Activated naive CD8-positive, alpha-beta T cell treated with anti-CD3 and anti-CD28 coated beads, Interleukin-2, amount 10 ng/mL, durations not matched to agents 7 days and 5 days (primary cell): ENCODE measurements around the gene ANKRD60. TPM values are rescaled to one million over a fixed set of nuclear protein-coding genes. Genes with fewer than 3 reads are reported as not detected.

Experiments used
- ATAC-seq: fragments of 150-1000 bp; cut with Tn5 transposase; one replicate; pipeline ENCODE4 v1.10.0; 2021; ENCODE audit warnings: low read depth, moderate library complexity
- POLR2A ChIA-PET: fragments of 350-600 bp; sonication (Branson Sonifier 250); formaldehyde crosslinking; loops from one replicate; lab custom pipeline; 2021; ENCODE audit warnings: antibody characterized with exemption; lab: Charles Lee
- DNase-seq: peaks from one replicate; pipeline ENCODE4 v3.0.0; 2021
- H3K27ac Mint-ChIP-seq: one replicate; pipeline ENCODE4 v1.8.0; 2022; ENCODE audit warnings: mild to moderate bottlenecking, mixed read lengths
- H3K27me3 Mint-ChIP-seq: one replicate; pipeline ENCODE4 v1.8.0; 2022; ENCODE audit warnings: mild to moderate bottlenecking, moderate library complexity, mixed read lengths
- H3K36me3 Mint-ChIP-seq: one replicate; pipeline ENCODE4 v1.8.0; 2021; ENCODE audit warnings: mild to moderate bottlenecking, mixed read lengths
- H3K4me1 Mint-ChIP-seq: one replicate; pipeline ENCODE4 v1.8.0; 2021; ENCODE audit warnings: mixed read lengths
- H3K4me3 Mint-ChIP-seq: one replicate; pipeline ENCODE4 v1.8.0; 2022; ENCODE audit warnings: mild to moderate bottlenecking, moderate library complexity, mixed read lengths
- H3K9me3 Mint-ChIP-seq: one replicate; pipeline ENCODE4 v1.8.0; 2021; ENCODE audit warnings: mixed read lengths
- total RNA-seq, 2 experiments: library from RNA; stranded (reverse); gene quantifications; one replicate each; pipeline ENCODE4 v1.2.3, GENCODE V29; 2021

Gene ANKRD60
- total RNA-seq, 2 experiments from 2014 or later: not detected

GRCh38 chr20:58205850-58206249 is 22.6 kb downstream of the ANKRD60 start:
- ATAC-seq (no peak), DNase-seq (no peak)
- no peak overlapping the region for H3K27ac Mint-ChIP-seq
- no peaks in the 10 kb centered on the region for H3K9me3 Mint-ChIP-seq
- H3K4me1 Mint-ChIP-seq: no peaks in the 10 kb centered on the region
- POLR2A ChIA-PET: no interaction called here
- peaks cover 4% of the 10 kb centered on the region for H3K27me3 Mint-ChIP-seq
- H3K4me3 Mint-ChIP-seq: no peak overlapping the region
- no peaks in the 10 kb centered on the region for H3K36me3 Mint-ChIP-seq

DNA sequence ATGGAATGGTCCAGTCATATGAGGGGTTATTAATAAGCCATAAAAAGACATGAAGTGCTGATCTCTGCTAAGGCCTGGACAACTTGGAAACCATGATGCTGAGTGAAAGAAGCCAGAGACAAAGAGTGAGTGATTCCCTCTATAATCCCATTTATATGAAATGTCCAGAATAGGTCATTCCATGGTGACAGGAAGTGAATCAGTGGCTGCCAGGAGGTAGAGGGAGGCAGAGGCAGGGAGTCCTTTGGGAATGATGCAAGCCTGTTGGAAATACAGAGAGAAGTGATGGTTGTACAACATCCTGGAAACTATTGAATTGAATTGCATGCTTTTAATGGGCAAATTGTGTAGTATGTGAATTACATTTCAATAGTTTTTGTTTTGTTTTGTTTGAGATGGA is 26.4 kb downstream of the ANKRD60 start:
- no peak for DNase-seq
- POLR2A ChIA-PET: no interaction called here
- H3K4me3 Mint-ChIP-seq: no peak overlapping the region
- no peaks in the 10 kb centered on the region for H3K36me3 Mint-ChIP-seq
- H3K4me1 Mint-ChIP-seq: no peaks in the 10 kb centered on the region
- H3K9me3 Mint-ChIP-seq: peaks cover 1% of the 10 kb centered on the region
- H3K27me3 Mint-ChIP-seq: peaks cover 2% of the 10 kb centered on the region
- H3K27ac Mint-ChIP-seq: no peak overlapping the region
- ATAC-seq: no peak

GRCh38 chr20:58201616-58202015 is 26.8 kb downstream of the ANKRD60 start:
- POLR2A ChIA-PET: no interaction called here
- peaks cover 3% of the 10 kb centered on the region for H3K9me3 Mint-ChIP-seq
- DNase-seq (no peak), ATAC-seq (no peak)
- H3K4me1 Mint-ChIP-seq: no peaks in the 10 kb centered on the region
- H3K4me3 Mint-ChIP-seq: no peak overlapping the region
- no peaks in the 10 kb centered on the region for H3K36me3 Mint-ChIP-seq
- peaks cover 2% of the 10 kb centered on the region for H3K27me3 Mint-ChIP-seq
- no peak overlapping the region for H3K27ac Mint-ChIP-seq

GRCh38 chr20:58199469-58199868 is 29.0 kb downstream of the ANKRD60 start:
- ATAC-seq (no peak), DNase-seq (no peak)
- Mint-ChIP-seq H3K9me3 (peaks cover 6% of the 10 kb centered on the region), H3K4me1 (no peaks in the 10 kb centered on the region), H3K4me3 (no peak overlapping the region), H3K36me3 (no peaks in the 10 kb centered on the region), H3K27ac (no peak overlapping the region), H3K27me3 (peaks cover 5% of the 10 kb centered on the region)
- POLR2A ChIA-PET: no interaction called here

GRCh38 chr20:58198901-58199355 is 29.5 kb downstream of the ANKRD60 start:
- H3K36me3 Mint-ChIP-seq: no peaks in the 10 kb centered on the region
- no peaks in the 10 kb centered on the region for H3K4me1 Mint-ChIP-seq
- no peak overlapping the region for H3K27ac Mint-ChIP-seq
- H3K27me3 Mint-ChIP-seq: peaks cover 5% of the 10 kb centered on the region
- H3K9me3 Mint-ChIP-seq: peaks cover 6% of the 10 kb centered on the region
- H3K4me3 Mint-ChIP-seq: no peak overlapping the region
- ATAC-seq (no peak), DNase-seq (no peak)
- POLR2A ChIA-PET: no interaction called here

DNA sequence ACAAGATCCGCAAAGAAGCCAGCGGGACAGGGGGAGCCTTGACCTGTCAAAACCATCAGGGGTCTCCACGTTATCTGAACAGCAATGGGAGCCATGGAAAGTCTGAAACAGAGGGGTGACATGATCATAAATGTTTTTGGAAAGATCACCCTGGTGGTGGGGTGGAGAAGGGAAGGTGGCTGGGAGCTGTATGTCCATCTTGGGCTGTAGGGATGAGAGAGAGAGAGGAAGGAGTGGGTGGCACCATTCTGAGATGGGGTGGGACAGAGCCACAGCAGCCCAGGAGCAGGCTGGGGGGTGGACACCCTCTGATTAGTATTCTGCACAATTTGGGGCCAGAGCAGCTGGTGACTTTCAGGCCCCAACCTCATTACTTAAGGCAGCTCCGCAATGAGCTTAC is 30.1 kb downstream of the ANKRD60 start:
- Mint-ChIP-seq H3K4me3 (no peak overlapping the region), H3K27ac (no peak overlapping the region), H3K27me3 (peaks cover 5% of the 10 kb centered on the region), H3K36me3 (no peaks in the 10 kb centered on the region), H3K9me3 (peaks cover 6% of the 10 kb centered on the region), H3K4me1 (no peaks in the 10 kb centered on the region)
- DNase-seq (no peak), ATAC-seq (no peak)
- POLR2A ChIA-PET: no interaction called here

- POLR2A ChIA-PET: no interaction called here
- Mint-ChIP-seq H3K4me3 (no peak overlapping the region), H3K27ac (no peak overlapping the region), H3K9me3 (peaks cover 6% of the 10 kb centered on the region), H3K36me3 (no peaks in the 10 kb centered on the region), H3K4me1 (no peaks in the 10 kb centered on the region), H3K27me3 (peaks cover 3% of the 10 kb centered on the region)
- ATAC-seq (no peak), DNase-seq (no peak)
These were observed 31.3 kb downstream of the ANKRD60 start for GRCh38 chr20:58197185-58197469.

DNA sequence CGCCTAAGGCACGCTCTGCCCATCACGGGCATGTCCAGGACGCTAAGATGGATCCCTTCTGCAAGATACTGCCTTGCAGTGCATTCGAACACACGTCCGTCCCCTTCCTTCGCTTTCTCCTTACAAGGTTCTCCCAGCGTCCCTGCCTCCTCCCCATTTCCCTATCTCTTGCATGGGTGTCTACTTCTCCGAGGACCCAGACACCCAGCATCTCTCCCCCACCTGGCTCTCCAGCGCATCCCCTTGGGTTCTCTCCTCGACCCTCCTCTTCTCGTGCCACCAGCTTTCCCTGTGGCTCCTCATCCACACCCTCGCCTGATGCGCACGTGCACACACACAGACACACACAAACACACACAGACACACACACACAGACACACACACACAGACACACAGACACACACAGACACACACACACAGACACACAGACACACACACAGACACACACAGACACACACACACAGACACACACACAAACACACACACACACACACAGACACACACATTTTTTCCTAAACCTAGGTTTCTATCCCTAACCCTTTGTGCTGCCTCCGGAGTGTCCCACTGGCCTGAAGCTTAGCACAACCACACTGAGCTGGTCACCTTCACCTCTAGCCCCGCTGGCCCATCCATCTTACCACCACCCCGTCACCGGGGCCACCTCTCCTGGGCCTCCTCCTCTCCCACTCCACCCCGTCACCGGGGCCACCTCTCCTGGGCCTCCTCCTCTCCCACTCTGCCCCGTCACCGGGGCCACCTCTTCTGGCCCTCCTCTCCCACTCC is 31.9 kb downstream of the ANKRD60 start:
- POLR2A ChIA-PET: no interaction called here
- Mint-ChIP-seq H3K27me3 (peaks cover 3% of the 10 kb centered on the region), H3K9me3 (peaks cover 6% of the 10 kb centered on the region), H3K36me3 (no peaks in the 10 kb centered on the region), H3K4me3 (no peak overlapping the region), H3K27ac (no peak overlapping the region), H3K4me1 (no peaks in the 10 kb centered on the region)
- no peak for ATAC-seq
- DNase-seq: no peak

DNA sequence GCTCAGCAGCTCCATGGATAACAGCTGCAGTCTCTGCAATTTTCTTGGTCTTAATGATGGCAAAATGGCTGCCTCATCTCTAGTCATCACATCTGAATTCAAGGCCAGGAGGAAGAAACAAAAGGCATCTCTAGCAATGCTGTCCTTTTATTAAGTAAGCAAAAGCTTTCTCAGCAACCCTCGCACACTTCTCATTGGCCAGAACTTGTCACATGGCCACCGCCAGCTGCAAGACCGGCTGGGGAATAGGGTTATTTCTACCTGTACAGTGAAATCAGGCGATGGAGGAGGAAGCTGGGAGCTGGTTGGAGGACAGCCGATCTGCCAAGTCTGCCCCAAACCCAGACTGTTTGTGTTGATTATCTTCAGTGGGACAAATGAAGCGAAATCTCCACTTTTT is 33.4 kb downstream of the ANKRD60 start:
- POLR2A ChIA-PET: no interaction called here
- Mint-ChIP-seq H3K9me3 (peaks cover 6% of the 10 kb centered on the region), H3K4me3 (no peak overlapping the region)

GRCh38 chr20:58194175-58194791 is 34.2 kb downstream of the ANKRD60 start:
- H3K36me3 Mint-ChIP-seq: no peaks in the 10 kb centered on the region
- POLR2A ChIA-PET: no interaction called here
- DNase-seq: no peak
- H3K4me1 Mint-ChIP-seq: no peaks in the 10 kb centered on the region
- H3K9me3 Mint-ChIP-seq: peaks cover 6% of the 10 kb centered on the region
- no peak for ATAC-seq
- no peak overlapping the region for H3K4me3 Mint-ChIP-seq
- H3K27ac Mint-ChIP-seq: no peak overlapping the region
- H3K27me3 Mint-ChIP-seq: peaks cover 8% of the 10 kb centered on the region

More for the DNA sequence above, 33.4 kb downstream of the ANKRD60 start:
- H3K36me3 Mint-ChIP-seq: no peaks in the 10 kb centered on the region
- DNase-seq (no peak), ATAC-seq (no peak)
- H3K4me1 Mint-ChIP-seq: no peaks in the 10 kb centered on the region
- H3K27ac Mint-ChIP-seq: no peak overlapping the region
- H3K27me3 Mint-ChIP-seq: peaks cover 6% of the 10 kb centered on the region

GRCh38 chr20:58192567-58192966 is 35.9 kb downstream of the ANKRD60 start:
- Mint-ChIP-seq H3K4me1 (no peaks in the 10 kb centered on the region), H3K9me3 (peaks cover 6% of the 10 kb centered on the region), H3K27me3 (peaks cover 11% of the 10 kb centered on the region), H3K4me3 (no peak overlapping the region), H3K27ac (peak overlapping the region; percentile 42), H3K36me3 (no peaks in the 10 kb centered on the region)
- ATAC-seq (no peak), DNase-seq (peak; percentile 52)
- POLR2A ChIA-PET: no interaction called here

GRCh38 chr20:58192065-58192464 is 36.4 kb downstream of the ANKRD60 start:
- POLR2A ChIA-PET: no interaction called here
- H3K36me3 Mint-ChIP-seq: no peaks in the 10 kb centered on the region
- peaks cover 5% of the 10 kb centered on the region for H3K9me3 Mint-ChIP-seq
- no peak overlapping the region for H3K4me3 Mint-ChIP-seq
- no peaks in the 10 kb centered on the region for H3K4me1 Mint-ChIP-seq
- ATAC-seq (no peak), DNase-seq (no peak)
- H3K27ac Mint-ChIP-seq: no peak overlapping the region
- H3K27me3 Mint-ChIP-seq: peaks cover 11% of the 10 kb centered on the region

GRCh38 chr20:58188527-58188926 is 39.9 kb downstream of the ANKRD60 start:
- POLR2A ChIA-PET: no interaction called here
- no peak for ATAC-seq
- Mint-ChIP-seq H3K27me3 (peaks cover 10% of the 10 kb centered on the region), H3K4me3 (no peak overlapping the region), H3K9me3 (peaks cover 3% of the 10 kb centered on the region), H3K4me1 (no peaks in the 10 kb centered on the region), H3K36me3 (no peaks in the 10 kb centered on the region), H3K27ac (no peak overlapping the region)
- DNase-seq: no peak

DNA sequence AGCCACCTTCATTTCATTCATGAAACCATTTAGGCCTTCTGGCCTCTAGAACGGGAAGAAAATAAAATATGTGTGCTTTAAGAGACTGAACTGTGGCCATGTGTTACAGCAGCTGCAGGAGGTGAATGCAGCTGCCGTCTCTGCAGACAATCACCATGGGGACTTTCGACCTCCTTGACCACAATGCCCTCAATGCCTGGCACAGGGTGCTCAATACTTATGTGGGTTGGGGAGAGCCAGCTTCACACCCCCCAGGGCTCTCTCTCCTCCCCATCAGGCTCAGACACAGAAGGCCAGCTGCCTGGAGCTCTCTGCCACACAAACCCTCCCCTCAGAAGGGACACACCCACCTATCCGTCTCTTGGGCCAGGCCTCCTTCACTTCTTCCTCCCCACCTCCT is 43.5 kb downstream of the ANKRD60 start:
- H3K27ac Mint-ChIP-seq: no peak overlapping the region
- H3K27me3 Mint-ChIP-seq: peaks cover 14% of the 10 kb centered on the region
- POLR2A ChIA-PET: no interaction called here
- no peak overlapping the region for H3K4me3 Mint-ChIP-seq
- peaks cover 3% of the 10 kb centered on the region for H3K9me3 Mint-ChIP-seq
- H3K4me1 Mint-ChIP-seq: no peaks in the 10 kb centered on the region
- no peaks in the 10 kb centered on the region for H3K36me3 Mint-ChIP-seq
- no peak for ATAC-seq
- DNase-seq: no peak
